HepG2 (cell line): Measurements from ENCODE around the gene CARS2. TPM values are rescaled to one million over a fixed set of nuclear protein-coding genes. Genes with fewer than 3 reads are reported as not detected.

ENCODE experiments used
- ATAC-seq: fragments of 200-7000 bp; cut with Tn5 transposase; 3 replicates; pipeline ENCODE4 v1.9.1; 2020; ENCODE audit warnings: mild to moderate bottlenecking, moderate library complexity
- BruUV-seq: library from RNA; stranded (reverse); fragments of 400-500 nt; replicated peaks from 2 replicates; lab custom pipeline; 2021; lab: Mats Ljungman, UMichigan
- CTCF ChIA-PET: fragments of 300-600 bp; formaldehyde crosslinking; extraction: SDS; loops from one replicate; lab custom pipeline; 2021; ENCODE audit warnings: low total read pairs, inconsistent platforms, low intra/inter-chr PET ratio; lab: Yijun Ruan, JAX
- POLR2A ChIA-PET: fragments of 350-600 bp; sonication (Branson Sonifier 250); formaldehyde crosslinking; loops from one replicate; lab custom pipeline; 2020; ENCODE audit warnings: antibody characterized with exemption, inconsistent platforms; lab: Yijun Ruan, JAX
- DNase-seq: peaks from one replicate; pipeline ENCODE4 v3.0.0-alpha.2; 2015; ENCODE audit warnings: low spot score
- FAIRE-seq: peaks from 3 replicates; lab custom pipeline; 2011; peaks lifted over from hg19 to GRCh38; lab: Jason Lieb, UNC
- H2AFZ ChIP-seq: one replicate; pipeline ENCODE4 v1.6.1; 2011; ENCODE audit warnings: low read length, inconsistent platforms
- H3K27ac ChIP-seq: fragments of 300-600 bp; 3 replicates; pipeline ENCODE4 v1.8.0; 2011; ENCODE audit warnings: mixed run types, mild to moderate bottlenecking, mixed read lengths, low read length, inconsistent platforms; ENCODE audit not compliant: insufficient read depth; ENCODE audit errors: extremely low read length
- H3K27me3 ChIP-seq, 2 experiments: fragments of 200-600 bp in 1 of 2; 2 replicates in 1 of 2; 3 replicates in 1 of 2; pipeline versions ENCODE4 v1.6.0 to v1.8.0; 2011; ENCODE audit warnings: low read length in 2 of 2, mild to moderate bottlenecking in 2 of 2, moderate library complexity in 2 of 2, inconsistent platforms in 1 of 2; ENCODE audit not compliant: insufficient read depth in 2 of 2, control insufficient read depth in 1 of 2
- H3K36me3 ChIP-seq, 2 experiments: fragments of 200-600 bp in 1 of 2; replicated peaks in 1 of 2; 2 replicates in 1 of 2; 3 replicates in 1 of 2; pipeline versions ENCODE4 v1.5.1 to v1.8.0; 2011; ENCODE audit warnings: low read length in 2 of 2, inconsistent platforms in 1 of 2; ENCODE audit not compliant: insufficient read depth in 2 of 2, control insufficient read depth in 1 of 2
- H3K4me1 ChIP-seq: 2 replicates; pipeline ENCODE4 v1.5.1; 2012; ENCODE audit warnings: low read length, inconsistent platforms; ENCODE audit not compliant: insufficient read depth
- H3K4me2 ChIP-seq: 2 replicates; pipeline ENCODE4 v1.6.0; 2011; ENCODE audit warnings: low read depth, low read length, inconsistent platforms
- H3K4me3 ChIP-seq, 3 experiments: fragments of 200-600 bp in 1 of 3; sonication (generic), shearing (Covaris generic) in 1 of 3; replicated peaks in 1 of 3; 2 replicates each; pipeline ENCODE4 v1.5.1; 2011 to 2016; ENCODE audit warnings: low read length in 3 of 3, inconsistent platforms in 2 of 3, low read depth in 2 of 3, mild to moderate bottlenecking in 2 of 3, control low read depth in 1 of 3, mixed read lengths in 1 of 3; ENCODE audit not compliant: insufficient read depth in 1 of 3
- H3K79me2 ChIP-seq: one replicate; pipeline ENCODE4 v1.6.1; 2011; ENCODE audit warnings: low read length, inconsistent platforms; ENCODE audit not compliant: insufficient read depth
- H3K9ac ChIP-seq: 2 replicates; pipeline ENCODE4 v1.6.0; 2011; ENCODE audit warnings: mild to moderate bottlenecking, low read depth, low read length, inconsistent platforms; ENCODE audit not compliant: insufficient read depth
- H3K9me3 ChIP-seq: 2 replicates; pipeline ENCODE4 v1.5.1; 2012; ENCODE audit warnings: mild to moderate bottlenecking, low read length
- H4K20me1 ChIP-seq: 2 replicates; pipeline ENCODE4 v1.6.0; 2011; ENCODE audit warnings: inconsistent platforms, mild to moderate bottlenecking, low read length, moderate library complexity; ENCODE audit not compliant: insufficient read depth
- AKNA ChIP-seq: sonication (generic); formaldehyde crosslinking; IDR thresholded peaks from 2 replicates; pipeline ENCODE4 v1.4.0; 2020; ENCODE audit warnings: missing genetic modification reagents, borderline replicate concordance
- BCL6 ChIP-seq: IDR thresholded peaks from 2 replicates; pipeline ENCODE4 v1.6.1; 2016; ENCODE audit warnings: missing genetic modification reagents, missing compliant biosample characterization
- CEBPB ChIP-seq: IDR thresholded peaks from 2 replicates; pipeline ENCODE4 v1.6.1; 2011; ENCODE audit warnings: low read depth, low read length, improper control_type of control experiment, borderline replicate concordance
- CREB3 ChIP-seq: sonication (generic); formaldehyde crosslinking; IDR thresholded peaks from 2 replicates; pipeline ENCODE4 v1.5.0; 2020; ENCODE audit warnings: missing genetic modification reagents
- E2F2 ChIP-seq: sonication (generic); formaldehyde crosslinking; IDR thresholded peaks from 2 replicates; pipeline ENCODE4 v1.4.0; 2020; ENCODE audit warnings: missing genetic modification reagents, borderline replicate concordance
- GPN1 ChIP-seq: sonication (generic); formaldehyde crosslinking; IDR thresholded peaks from 2 replicates; pipeline ENCODE4 v1.5.1; 2020; ENCODE audit warnings: missing genetic modification reagents, borderline replicate concordance
- HNRNPLL ChIP-seq: fragments of 200-400 bp; formaldehyde crosslinking; IDR thresholded peaks from 2 replicates; pipeline ENCODE4 v1.6.1; 2017; ENCODE audit warnings: mild to moderate bottlenecking, low read depth, low read length; ENCODE audit not compliant: poor library complexity, severe bottlenecking
- NBN ChIP-seq: fragments of 450-650 bp; conservative IDR thresholded peaks from 2 replicates; pipeline ENCODE4 v1.6.1; 2017
- SRSF1 ChIP-seq: fragments of 200-400 bp; formaldehyde crosslinking; optimal IDR thresholded peaks from 2 replicates; pipeline ENCODE3; 2017; ENCODE audit warnings: mild to moderate bottlenecking, low read depth, low read length, moderate library complexity
- ZNF280D ChIP-seq: sonication (generic); formaldehyde crosslinking; IDR thresholded peaks from 2 replicates; pipeline ENCODE4 v1.5.1; 2020; ENCODE audit warnings: mild to moderate bottlenecking, missing genetic modification reagents
- ZNF7 ChIP-seq: IDR thresholded peaks from 2 replicates; pipeline ENCODE4 v1.6.1; 2016; ENCODE audit warnings: missing biosample characterization, missing genetic modification reagents
- WGBS: methylation state at CpG from one replicate; pipeline ENCODE4 v1.1.6; 2017; ENCODE audit warnings: low lambda C conversion rate; 5-methylcytosine and 5-hydroxymethylcytosine counted together
- in situ Hi-C: cut with HindIII; loops from 2 replicates; pipeline ENCODE4 v1.10.0; 2017; ENCODE audit warnings: low pct_unique_long_range_greater_than_20kb; ENCODE audit not compliant: extremely low pct_ligation_motif_present
- intact Hi-C: fragments of 100-400 bp; cut with micrococcal nuclease; formaldehyde crosslinking; loops from one replicate; pipeline ENCODE4 v1.10.0; 2022; ENCODE audit not compliant: unreplicated experiment
- polyA plus RNA-seq, 8 experiments: library from polyadenylated mRNA; depleted of rRNA in 3 of 8; stranded (reverse) in 7 of 8; unstranded in 1 of 8; fragments of >200 nt; fragmentation: Illumina TruSeq in 4 of 8; extraction: Trizol in 4 of 8; gene quantifications; 2 replicates each; pipeline versions ENCODE4 v1.2.1 to v1.2.3, GENCODE V29; 2011 to 2016; ENCODE audit warnings: low read depth in 4 of 8, missing spikeins in 1 of 8, mixed read lengths in 1 of 8; ENCODE audit not compliant: insufficient read depth in 1 of 8
- total RNA-seq, 5 experiments: library from RNA; depleted of rRNA; stranded (reverse); fragments of >200 nt; fragmentation: Illumina TruSeq; extraction: Trizol; gene quantifications; 2 replicates each; pipeline ENCODE4 v1.2.3, GENCODE V29; 2016; ENCODE audit warnings: low read depth in 1 of 5

Gene CARS2
- total and polyA plus RNA-seq, 2 of the 13 experiments (the other 11 are each of a cell fraction or from before 2014, with no cell fraction given): 41.1 to 59.3 TPM

GRCh38 chr13:110684388-110685056 lies 21.4 kb downstream of the CARS2 start (continued):
- no peak for TF ChIP-seq E2F2
- peak; percentile 58 for TF ChIP-seq BCL6 (CRISPR knock-in tag)
- no peak for TF ChIP-seq SRSF1
- no peak for TF ChIP-seq ZNF7 (CRISPR knock-in tag)
- no peak for TF ChIP-seq NBN
- no peak for TF ChIP-seq GPN1 (CRISPR knock-in tag)
- TF ChIP-seq HNRNPLL: no peak
- TF ChIP-seq CREB3 (CRISPR knock-in tag): no peak

GRCh38 chr13:110683921-110684320 lies 22.0 kb downstream of the CARS2 start:
- no peaks in the 10 kb centered on the region for H3K9me3 ChIP-seq
- BruUV-seq: TSS peak; percentile 38
- H4K20me1 ChIP-seq: no peaks in the 10 kb centered on the region
- no peaks in the 10 kb centered on the region for H3K27me3 ChIP-seq
- peaks cover 7 to 43% of the 10 kb centered on the region in 2 experiments; a peak in 4 of 5 replicates for H3K36me3 ChIP-seq
- H3K9ac ChIP-seq: peak overlapping the region; percentile 27; the same call in 1 of the 2 replicates
- peak overlapping the region in 1 of 3 experiments; percentile 20; a peak in 2 of 6 replicates for H3K4me3 ChIP-seq
- peaks cover 26% of the 10 kb centered on the region for H3K4me1 ChIP-seq
- 83% methylated on average over 3 of the region's 5 CpGs for WGBS
- in situ Hi-C loops (loop anchor here (10.0 kb wide), 1 partner anchor 131 kb away; no protein-coding TSS in a partner anchor), intact Hi-C loops (loop anchor here (1.0 kb wide), 2 partner anchors 31 to 135 kb away; no protein-coding TSS in a partner anchor)
- no peaks in the 10 kb centered on the region for H3K79me2 ChIP-seq
- CTCF ChIA-PET: interaction anchor here (2.5 kb wide), 1 partner anchor 135 kb away, joined by 15 read pairs; no protein-coding TSS in a partner anchor
- H3K27ac ChIP-seq: peak overlapping the region; percentile 77
- peak overlapping the region; percentile 66 for H3K4me2 ChIP-seq
- DNase-seq (no peak), FAIRE-seq (no peak), ATAC-seq (peak; percentile 52)
- POLR2A ChIA-PET: interaction anchor here (0.6 to 2.6 kb wide), 9 partner anchors 20 to 210 kb away, joined by 3 to 44 read pairs (median 4); partner anchors contain the start of genes CARS2, NAXD and RAB20
- no peak overlapping the region for H2AFZ ChIP-seq
- TF ChIP-seq AKNA (CRISPR knock-in tag): no peak
- no peak for TF ChIP-seq CEBPB
- 0 out of 2 replicates have a peak, but pooled peaks have one; percentile 71 for TF ChIP-seq ZNF280D (CRISPR knock-in tag)
